ENCODE data around the gene SRPK3. TPM values are rescaled to one million over a fixed set of nuclear protein-coding genes. Genes with fewer than 3 reads are reported as not detected.

Gene SRPK3
- total RNA-seq, 2 experiments from 2014 or later = not detected

DNA sequence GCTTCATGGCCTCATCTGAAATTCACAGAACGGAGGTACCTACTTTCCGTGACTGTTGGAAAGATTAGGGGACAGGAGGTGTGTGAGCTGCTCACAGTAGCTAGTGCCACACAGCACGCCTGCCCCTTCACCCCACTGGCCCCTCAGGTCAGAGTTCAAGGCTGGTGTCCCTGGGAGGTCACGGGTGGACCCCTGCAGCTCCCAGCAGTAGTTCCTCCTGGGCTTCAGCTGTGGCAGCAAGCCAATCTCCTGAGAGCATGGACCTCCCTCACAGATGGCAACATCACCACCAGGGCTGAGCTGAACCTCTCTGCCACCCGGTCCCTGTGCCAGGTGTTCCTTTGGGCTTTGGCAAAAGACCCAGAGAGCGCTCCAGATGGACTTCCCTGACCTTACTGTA lies 11.5 kb downstream of the SRPK3 start:
- Mint-ChIP-seq H3K4me3 (no peak overlapping the region), H3K4me1 (peaks cover 17% of the 10 kb centered on the region), H3K9me3 (ENCODE audit: low read depth) (no peaks in the 10 kb centered on the region), H3K27me3 (no peaks in the 10 kb centered on the region), H3K36me3 (peaks cover 10% of the 10 kb centered on the region), H3K27ac (no peak overlapping the region)
- ATAC-seq (no peak), DNase-seq (no peak)
- CTCF ChIA-PET = no interaction called here

DNA sequence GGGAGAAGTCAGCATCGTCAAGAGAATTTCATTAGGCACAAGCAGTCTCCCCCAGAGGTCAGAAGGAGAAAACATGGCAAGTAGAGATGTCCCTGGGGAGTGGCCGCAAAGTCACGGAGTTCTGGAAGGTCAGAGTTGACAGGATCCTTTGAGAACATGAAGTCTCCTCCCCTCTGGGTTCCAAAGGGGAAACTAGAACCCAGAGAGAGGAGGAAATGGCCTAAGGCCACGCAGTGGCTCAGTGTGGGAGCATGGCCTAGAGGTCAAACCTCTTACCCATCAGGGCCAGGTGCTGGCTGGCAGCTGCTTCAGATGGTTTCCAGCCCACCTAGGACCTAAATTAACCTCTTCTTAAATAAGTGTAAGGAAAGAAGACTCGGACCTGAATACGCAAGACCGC lies 12.4 kb downstream of the SRPK3 start:
- Mint-ChIP-seq H3K27me3 (no peaks in the 10 kb centered on the region), H3K4me1 (peaks cover 17% of the 10 kb centered on the region), H3K36me3 (peaks cover 10% of the 10 kb centered on the region), H3K9me3 (ENCODE audit: low read depth) (no peaks in the 10 kb centered on the region), H3K27ac (peak overlapping the region; percentile 87), H3K4me3 (peak overlapping the region; percentile 88)
- no peak for ATAC-seq
- CTCF ChIA-PET = interaction anchor here (2.0 to 2.3 kb wide), 2 partner anchors 15 to 30 kb away, joined by 5 to 9 read pairs; partner anchors contain the start of gene PLXNB3
- DNase-seq = no peak

DNA sequence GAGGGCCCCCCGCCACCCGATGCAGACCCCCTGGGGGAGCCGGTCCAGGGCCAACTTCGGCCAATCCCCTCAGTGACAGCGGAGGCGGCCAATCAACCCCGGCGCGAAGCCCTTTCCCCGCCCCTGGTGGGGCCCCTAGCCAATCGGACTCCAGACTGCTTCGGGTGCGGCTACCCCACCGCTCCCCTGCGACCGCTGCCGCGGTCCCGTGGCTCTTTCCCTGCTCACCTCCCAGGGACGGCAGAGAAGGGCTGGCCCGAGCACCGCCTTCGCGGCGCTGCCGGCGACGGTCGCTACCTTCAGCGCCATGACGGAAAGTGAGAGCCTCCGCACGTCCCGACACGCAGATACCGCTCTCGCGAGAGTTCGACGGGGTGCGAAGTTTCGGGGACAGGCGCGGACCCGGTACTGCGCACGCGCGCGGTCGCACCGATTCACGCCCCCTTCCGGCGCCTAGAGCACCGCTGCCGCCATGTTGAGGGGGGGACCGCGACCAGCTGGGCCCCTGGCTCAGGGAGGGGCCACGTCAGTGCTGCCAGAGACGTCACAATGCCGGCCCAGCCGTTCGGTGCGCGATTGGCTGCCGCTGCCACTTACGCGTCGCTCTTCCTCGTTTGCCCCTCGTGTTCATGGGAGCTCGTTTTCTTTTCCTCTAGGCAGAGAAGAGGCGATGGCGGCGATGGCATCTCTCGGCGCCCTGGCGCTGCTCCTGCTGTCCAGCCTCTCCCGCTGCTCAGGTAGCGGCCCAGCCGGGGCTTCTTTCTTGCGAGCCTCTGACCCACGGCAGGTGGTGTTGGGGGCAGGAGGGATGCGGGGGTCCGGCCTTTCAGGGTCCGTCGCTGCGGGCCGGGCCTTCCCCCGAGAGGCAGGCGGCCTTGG lies 13.4 kb downstream of the SRPK3 start, which contains the start of the genes IDH3G and SSR4:
IDH3G (minus strand) TSS at position 358 of the 879 bp plus-strand sequence; CDS start at position 309, 49 bp downstream.
SSR4 (plus strand) TSS at position 651 of the 879 bp plus-strand sequence; CDS start at position 671, 20 bp downstream.
- Mint-ChIP-seq H3K27ac (peak within 1 kb of the TSS; percentile 87), H3K4me3 (peak within 1 kb of the TSS; percentile 88), H3K36me3 (peaks cover 10% of the 10 kb centered on the region), H3K27me3 (no peaks in the 10 kb centered on the region), H3K4me1 (peaks cover 17% of the 10 kb centered on the region), H3K9me3 (ENCODE audit: low read depth) (no peaks in the 10 kb centered on the region)
- CTCF ChIA-PET = interaction anchor here (0.9 to 2.3 kb wide), 7 partner anchors 16 to 153 kb away, joined by 3 to 9 read pairs (median 5); partner anchors contain the start of genes ARHGAP4, PLXNB3 and RENBP
- ATAC-seq (peak; percentile 93), DNase-seq (peak; percentile 96)

DNA sequence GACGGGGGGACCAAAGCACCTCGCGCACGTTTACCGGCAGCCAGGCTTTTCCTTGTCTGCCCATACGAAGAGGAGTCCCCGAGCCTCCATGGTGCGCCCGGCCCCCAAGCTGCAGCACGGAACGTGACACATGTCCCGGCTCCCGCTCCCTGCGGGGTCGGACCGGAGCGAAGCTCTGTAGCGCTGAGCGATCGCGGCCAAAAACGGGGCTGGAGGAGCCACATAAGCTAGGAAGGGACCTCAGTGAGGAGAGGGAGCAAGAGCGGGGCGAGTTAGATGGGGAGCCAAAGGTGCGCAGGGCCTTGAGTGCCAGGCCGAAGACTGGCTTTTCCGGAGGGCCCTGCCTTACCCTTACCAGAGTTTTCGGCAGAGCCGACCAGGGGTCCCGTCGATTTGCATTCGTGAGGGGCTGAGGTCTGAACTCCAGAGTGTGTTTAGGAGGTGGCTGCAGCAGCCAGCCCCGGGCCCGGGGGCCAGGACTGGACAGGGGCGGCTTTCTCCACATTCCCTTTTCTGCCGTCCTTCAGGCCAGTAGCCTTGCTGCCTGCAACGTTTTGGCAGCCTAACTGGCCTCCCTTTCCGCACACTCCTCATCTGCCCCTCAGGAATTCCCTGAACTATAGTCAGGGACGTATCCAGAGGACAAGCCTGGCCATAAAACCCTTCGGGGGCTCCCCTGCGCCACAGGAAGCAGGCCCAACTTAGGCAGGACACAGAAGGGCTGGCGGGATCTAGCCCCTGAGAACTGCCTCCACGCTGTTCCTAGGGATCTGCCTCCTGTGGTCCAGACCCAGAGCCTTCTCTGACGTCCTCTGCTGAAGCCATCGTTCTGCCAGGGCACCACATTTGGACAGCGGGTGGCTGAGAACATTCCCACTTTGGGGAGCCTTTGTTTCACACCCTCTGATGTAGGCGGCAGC lies 14.3 kb downstream of the SRPK3 start:
- Mint-ChIP-seq H3K36me3 (peaks cover 10% of the 10 kb centered on the region), H3K4me3 (peak overlapping the region; percentile 88), H3K27me3 (no peaks in the 10 kb centered on the region), H3K9me3 (ENCODE audit: low read depth) (no peaks in the 10 kb centered on the region), H3K27ac (peak overlapping the region; percentile 83), H3K4me1 (peaks cover 17% of the 10 kb centered on the region)
- CTCF ChIA-PET = interaction anchor here (0.9 to 2.3 kb wide), 7 partner anchors 17 to 152 kb away, joined by 3 to 9 read pairs (median 5); partner anchors contain the start of genes ARHGAP4, PLXNB3 and RENBP
- DNase-seq (peak; percentile 43), ATAC-seq (peak; percentile 6)

DNA sequence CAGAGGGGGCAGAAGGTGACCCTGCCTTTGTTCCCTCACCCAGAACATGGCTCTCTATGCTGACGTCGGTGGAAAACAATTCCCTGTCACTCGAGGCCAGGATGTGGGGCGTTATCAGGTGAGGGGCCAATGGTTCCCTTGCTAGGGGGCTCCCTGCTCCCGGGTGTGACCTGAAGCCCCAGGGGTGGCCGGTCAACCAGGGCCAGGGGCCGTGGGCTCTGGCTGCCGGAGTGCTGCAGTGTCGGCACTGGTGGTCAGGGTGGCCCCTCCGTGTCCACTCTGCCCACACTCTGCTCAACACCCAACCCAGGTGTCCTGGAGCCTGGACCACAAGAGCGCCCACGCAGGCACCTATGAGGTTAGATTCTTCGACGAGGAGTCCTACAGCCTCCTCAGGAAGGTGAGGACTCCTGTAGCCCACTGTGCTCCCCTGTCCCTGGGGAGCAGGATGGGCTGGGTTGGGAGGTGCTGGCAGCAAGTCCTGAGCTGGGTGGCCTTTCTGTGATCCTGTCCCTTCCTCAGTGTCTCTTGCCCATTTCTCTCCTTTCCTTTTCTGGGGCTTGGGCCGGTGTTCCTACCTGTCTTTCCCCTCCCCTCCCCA lies 16.7 kb downstream of the SRPK3 start:
- H3K4me1 Mint-ChIP-seq = peaks cover 17% of the 10 kb centered on the region
- CTCF ChIA-PET = no interaction called here
- no peak overlapping the region for H3K4me3 Mint-ChIP-seq
- no peak for DNase-seq
- no peak for ATAC-seq
- H3K9me3 Mint-ChIP-seq (ENCODE audit: low read depth) = no peaks in the 10 kb centered on the region
- no peaks in the 10 kb centered on the region for H3K27me3 Mint-ChIP-seq
- peaks cover 10% of the 10 kb centered on the region for H3K36me3 Mint-ChIP-seq
- no peak overlapping the region for H3K27ac Mint-ChIP-seq

DNA sequence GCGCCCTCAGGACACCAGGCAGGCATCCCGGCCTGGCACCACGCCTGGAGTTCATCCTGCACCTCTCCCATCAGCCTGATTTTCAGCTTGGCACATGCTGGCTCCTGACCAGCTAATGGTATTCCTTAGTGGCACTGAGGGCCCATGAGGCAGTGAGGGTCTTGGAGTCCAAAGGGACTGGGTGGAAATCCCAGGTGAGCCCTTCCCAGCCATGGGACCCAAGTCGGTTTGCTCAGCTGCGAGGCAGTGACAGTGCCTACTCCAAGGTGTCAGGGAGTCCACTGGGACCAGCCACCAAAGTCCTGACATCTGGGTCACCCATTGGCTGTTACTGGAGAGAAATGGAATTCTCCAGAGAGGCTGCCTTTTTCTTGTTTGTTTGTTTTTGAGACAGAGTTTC lies 18.5 kb downstream of the SRPK3 start:
- ATAC-seq = no peak
- no peak for DNase-seq
- Mint-ChIP-seq H3K4me3 (no peak overlapping the region), H3K27me3 (no peaks in the 10 kb centered on the region), H3K9me3 (ENCODE audit: low read depth) (no peaks in the 10 kb centered on the region), H3K27ac (no peak overlapping the region), H3K4me1 (peaks cover 11% of the 10 kb centered on the region), H3K36me3 (peaks cover 9% of the 10 kb centered on the region)
- CTCF ChIA-PET = no interaction called here

DNA sequence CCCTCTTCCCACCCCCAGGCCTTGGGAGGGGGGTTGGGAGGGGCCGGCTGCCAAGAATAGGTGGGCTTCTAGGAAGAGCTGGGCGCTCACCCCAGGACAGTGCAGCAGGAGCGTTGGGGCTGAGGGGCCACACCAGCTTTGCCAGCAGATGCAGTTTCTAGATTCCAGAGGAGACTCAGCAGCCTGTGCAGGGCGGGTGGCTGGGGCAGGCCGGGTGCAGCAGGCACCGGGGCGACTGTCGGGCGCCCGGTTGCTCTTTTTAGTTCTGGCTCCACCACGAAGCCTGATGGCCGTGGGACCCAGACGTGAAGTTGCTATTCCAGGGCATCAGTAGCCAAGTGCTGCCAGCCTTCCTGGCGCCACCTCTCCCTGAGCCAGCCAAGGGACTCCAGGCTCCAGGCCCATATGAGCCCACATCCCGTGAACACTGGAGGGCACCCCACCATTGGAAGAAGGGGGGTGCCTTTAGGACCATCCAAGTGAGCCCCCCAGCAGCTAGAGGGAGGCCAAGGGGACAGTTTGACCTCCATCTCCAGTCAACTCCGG lies 19.4 kb downstream of the SRPK3 start:
- H3K27ac Mint-ChIP-seq = no peak overlapping the region
- no peak overlapping the region for H3K4me3 Mint-ChIP-seq
- H3K27me3 Mint-ChIP-seq = no peaks in the 10 kb centered on the region
- no peak for ATAC-seq
- CTCF ChIA-PET = no interaction called here
- H3K4me1 Mint-ChIP-seq = peaks cover 11% of the 10 kb centered on the region
- H3K9me3 Mint-ChIP-seq (ENCODE audit: low read depth) = no peaks in the 10 kb centered on the region
- DNase-seq = no peak
- peaks cover 9% of the 10 kb centered on the region for H3K36me3 Mint-ChIP-seq

DNA sequence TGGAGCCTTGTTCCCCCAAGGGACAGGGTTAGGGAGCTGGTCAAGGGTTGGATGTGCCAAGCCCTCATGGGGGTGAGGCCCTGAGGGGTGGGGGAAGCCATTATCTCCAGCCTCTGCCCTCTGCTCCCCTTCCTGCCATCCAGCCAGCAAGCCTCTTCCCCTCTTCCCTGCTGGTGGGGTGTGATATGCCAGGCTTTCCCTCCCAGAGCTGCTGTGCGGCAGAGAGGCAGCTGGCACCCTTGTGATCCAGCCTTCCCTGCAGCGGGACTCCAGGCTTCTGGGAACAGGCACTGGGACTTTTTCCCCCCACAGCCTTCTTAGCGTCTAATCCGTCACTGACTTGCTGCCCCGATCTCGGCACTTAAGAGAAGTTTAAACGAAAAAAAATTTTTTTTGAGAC lies 19.9 kb downstream of the SRPK3 start:
- Mint-ChIP-seq H3K4me1 (peaks cover 11% of the 10 kb centered on the region), H3K9me3 (ENCODE audit: low read depth) (no peaks in the 10 kb centered on the region), H3K4me3 (no peak overlapping the region), H3K36me3 (peaks cover 9% of the 10 kb centered on the region), H3K27ac (no peak overlapping the region), H3K27me3 (no peaks in the 10 kb centered on the region)
- ATAC-seq = no peak
- CTCF ChIA-PET = no interaction called here
- no peak for DNase-seq

DNA sequence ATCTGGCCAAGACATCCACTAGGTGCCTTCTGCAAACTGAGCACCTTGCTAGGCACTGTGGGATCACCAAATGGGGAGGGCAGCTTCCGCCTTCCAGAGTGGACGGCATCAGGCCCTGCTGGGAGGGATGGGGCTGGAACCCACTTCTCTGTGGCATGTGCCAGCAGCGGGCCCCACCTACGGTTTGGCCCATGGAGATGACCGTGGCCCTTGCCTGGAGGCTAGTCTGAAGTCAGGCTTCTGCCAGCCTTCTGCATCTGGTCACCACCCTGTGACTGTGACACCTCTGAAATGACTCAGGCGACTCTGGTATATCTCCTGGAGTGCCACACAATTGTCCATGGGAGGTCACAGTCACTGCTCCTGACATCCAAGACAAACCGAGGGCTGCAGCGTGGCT lies 20.8 kb downstream of the SRPK3 start:
- H3K9me3 Mint-ChIP-seq (ENCODE audit: low read depth) = no peaks in the 10 kb centered on the region
- no peaks in the 10 kb centered on the region for H3K27me3 Mint-ChIP-seq
- H3K4me1 Mint-ChIP-seq = peaks cover 1% of the 10 kb centered on the region
- DNase-seq = no peak
- H3K27ac Mint-ChIP-seq = no peak overlapping the region
- CTCF ChIA-PET = no interaction called here
- no peak overlapping the region for H3K4me3 Mint-ChIP-seq
- ATAC-seq = no peak
- peaks cover 4% of the 10 kb centered on the region for H3K36me3 Mint-ChIP-seq

DNA sequence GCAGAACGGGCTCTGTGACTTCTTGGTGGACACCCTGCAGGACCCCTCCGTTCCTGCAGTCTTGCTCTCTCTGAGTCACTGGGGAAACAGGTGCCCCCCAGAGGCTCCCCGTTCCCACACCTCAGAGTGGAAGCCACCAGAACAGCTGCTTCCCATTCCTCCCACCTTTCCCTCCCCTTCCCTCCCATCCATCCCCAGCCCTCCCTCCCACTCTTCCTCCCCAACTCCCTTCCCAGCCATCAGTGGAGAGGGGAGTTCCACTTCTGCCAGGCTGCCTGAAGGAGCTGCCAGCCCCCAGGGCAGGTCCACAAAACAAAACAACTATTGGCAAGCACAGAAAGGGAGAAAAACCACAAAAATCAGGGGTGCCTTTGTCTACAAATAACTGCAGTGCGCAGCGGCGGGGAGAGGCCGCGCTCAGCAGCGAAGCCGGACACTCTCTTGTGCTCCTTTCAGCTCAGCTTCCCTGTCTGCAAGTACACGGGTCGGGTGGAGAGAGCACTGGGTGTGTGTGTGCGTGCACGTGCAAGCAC lies 21.7 kb downstream of the SRPK3 start:
- Mint-ChIP-seq H3K4me1 (no peaks in the 10 kb centered on the region), H3K4me3 (no peak overlapping the region), H3K27me3 (no peaks in the 10 kb centered on the region), H3K9me3 (ENCODE audit: low read depth) (no peaks in the 10 kb centered on the region), H3K36me3 (no peaks in the 10 kb centered on the region), H3K27ac (no peak overlapping the region)
- CTCF ChIA-PET = no interaction called here
- DNase-seq (no peak), ATAC-seq (no peak)

DNA sequence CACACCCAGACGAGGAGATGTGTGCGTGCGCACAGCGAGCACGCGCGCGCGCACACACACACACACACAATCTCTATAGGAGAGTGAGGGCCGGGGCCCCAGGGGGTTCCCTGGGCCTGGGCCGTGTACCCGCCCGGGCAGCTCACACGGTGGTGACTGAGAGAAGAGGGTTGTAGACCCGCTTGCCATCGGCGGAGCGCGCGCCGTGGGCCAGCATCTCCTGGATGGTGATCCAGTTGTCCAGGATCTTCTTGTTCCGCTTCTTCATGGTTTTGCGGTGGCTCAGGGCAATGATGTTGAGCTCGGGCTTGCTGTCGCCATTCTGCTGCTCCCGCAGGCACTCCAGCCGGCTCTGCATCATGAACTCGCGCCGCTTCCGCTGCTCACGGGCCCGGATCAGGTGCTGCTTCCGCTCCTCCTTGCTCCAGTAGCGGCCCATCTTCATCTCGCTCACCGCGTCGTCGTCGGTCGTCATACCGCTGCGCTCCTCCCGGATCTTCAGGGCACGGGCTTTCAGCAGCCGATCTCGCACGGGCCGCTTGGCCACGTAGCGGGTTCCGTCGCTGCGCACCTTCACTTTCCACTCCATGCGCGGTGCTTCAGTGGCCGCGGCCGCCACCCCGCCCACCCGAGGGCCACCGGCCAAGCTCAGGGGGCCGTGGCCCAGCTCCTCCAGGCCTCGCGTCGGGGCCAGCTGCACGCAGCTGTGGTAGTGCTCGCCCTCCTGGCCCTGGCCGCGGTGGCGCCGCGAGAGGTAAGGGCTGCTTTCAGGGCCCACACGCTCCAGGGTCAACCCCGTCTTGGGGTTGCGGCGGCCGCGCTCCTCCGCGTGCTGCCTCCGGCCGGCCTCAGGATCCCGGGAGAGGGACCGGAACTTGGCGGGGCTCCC lies 22.6 kb downstream of the SRPK3 start:
- ATAC-seq (no peak), DNase-seq (no peak)
- no peak overlapping the region for H3K27ac Mint-ChIP-seq
- no peaks in the 10 kb centered on the region for H3K27me3 Mint-ChIP-seq
- H3K4me1 Mint-ChIP-seq = no peaks in the 10 kb centered on the region
- no peak overlapping the region for H3K4me3 Mint-ChIP-seq
- H3K36me3 Mint-ChIP-seq = no peaks in the 10 kb centered on the region
- CTCF ChIA-PET = no interaction called here
- no peaks in the 10 kb centered on the region for H3K9me3 Mint-ChIP-seq (ENCODE audit: low read depth)

DNA sequence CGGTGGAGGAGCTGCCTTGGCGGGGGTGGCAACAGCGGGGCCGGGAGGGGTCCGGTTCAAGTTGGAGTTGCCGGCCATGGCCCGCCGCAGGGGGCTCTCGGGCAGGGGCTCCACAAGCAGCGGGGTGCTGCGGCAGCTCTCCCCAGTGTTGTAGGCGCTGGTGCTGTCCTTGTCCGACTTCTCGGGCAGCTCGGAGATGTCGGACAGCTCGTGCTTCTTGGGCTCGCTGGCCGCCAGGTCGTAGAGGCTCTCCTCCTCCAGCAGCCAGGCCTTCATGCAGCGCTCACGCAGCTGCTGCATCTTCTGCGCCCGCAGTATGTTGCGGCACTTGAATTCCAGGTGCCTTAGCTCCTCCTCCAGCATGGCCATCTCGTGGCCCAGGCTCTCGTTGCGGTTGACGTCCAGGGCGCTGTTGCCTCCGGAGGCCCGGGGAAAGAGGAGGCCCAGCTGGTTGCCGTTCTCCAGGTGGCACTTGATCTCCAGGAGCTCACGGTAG lies 23.3 kb downstream of the SRPK3 start:
- H3K4me3 Mint-ChIP-seq = no peak overlapping the region
- ATAC-seq (no peak), DNase-seq (no peak)
- no peak overlapping the region for H3K27ac Mint-ChIP-seq
- H3K9me3 Mint-ChIP-seq (ENCODE audit: low read depth) = no peaks in the 10 kb centered on the region
- no peaks in the 10 kb centered on the region for H3K4me1 Mint-ChIP-seq
- no peaks in the 10 kb centered on the region for H3K36me3 Mint-ChIP-seq
- CTCF ChIA-PET = no interaction called here
- no peaks in the 10 kb centered on the region for H3K27me3 Mint-ChIP-seq

All from activated CD8-positive, alpha-beta memory T cell treated with anti-CD3 and anti-CD28 coated beads, Interleukin-2, amount 10 ng/mL, durations not matched to agents 7 days and 5 days (primary cell).